SH-SY5Y (cell line): ENCODE results near the gene SHISA4.

Source experiments
- GATA2 ChIP-seq: IDR thresholded peaks from 2 replicates; pipeline ENCODE4 v1.6.1; 2011; ENCODE audit warnings: mild to moderate bottlenecking, low read depth, low read length
- GATA3 ChIP-seq: IDR thresholded peaks from 2 replicates; pipeline ENCODE4 v1.6.1; 2011; ENCODE audit warnings: low read depth, mild to moderate bottlenecking, low read length, moderate library complexity

- no peak for TF ChIP-seq GATA2
- TF ChIP-seq GATA3: no peak
These were observed 18.9 kb downstream of the SHISA4 start for GRCh38 chr1:201907621-201908020.
